Uterus (tissue), 4 donors: ENCODE results near the gene SPTBN4. TPM values are rescaled to one million over a fixed set of nuclear protein-coding genes. Genes with fewer than 3 reads are reported as not detected.

Source experiments
- DNase-seq, 2 donors: peaks; one replicate each; pipeline ENCODE4 v3.0.0-alpha.2; 2019 to 2020
- H3K27ac ChIP-seq, 2 donors: fragments of 200-600 bp; sonication (generic); 1 replicate in 1 of 2; 2 replicates in 1 of 2; pipeline ENCODE4 v1.5.1; 2016 to 2018
- H3K27me3 ChIP-seq, 2 donors: fragments of 200-600 bp; sonication (generic); one replicate each; pipeline ENCODE4 v1.5.1; 2018 to 2019; ENCODE audit warnings: control low read depth in 1 of 2
- H3K36me3 ChIP-seq, 2 donors: fragments of 200-600 bp; sonication (generic); one replicate each; pipeline ENCODE4 v1.5.1; 2019; ENCODE audit warnings: control low read depth in 1 of 2
- H3K4me1 ChIP-seq, 2 donors: fragments of 200-600 bp; sonication (generic); one replicate each; pipeline ENCODE4 v1.5.1; 2018 to 2019; ENCODE audit warnings: control low read depth in 1 of 2
- H3K4me3 ChIP-seq, 2 donors: fragments of 200-600 bp; sonication (generic); 1 replicate in 1 of 2; 2 replicates in 1 of 2; pipeline ENCODE4 v1.5.1; 2018 to 2019; ENCODE audit warnings: mild to moderate bottlenecking in 1 of 2
- H3K9me3 ChIP-seq, 2 donors: fragments of 200-600 bp; sonication (generic); one replicate each; pipeline ENCODE4 v1.5.1; 2019; ENCODE audit warnings: control low read depth in 1 of 2
- POLR2A ChIP-seq, 2 donors: fragments of 450-650 bp; IDR thresholded peaks; one replicate each; pipeline ENCODE4 v1.6.1; 2016; ENCODE audit warnings: antibody characterized with exemption in 2 of 2, mild to moderate bottlenecking in 1 of 2, moderate library complexity in 1 of 2
- intact Hi-C: fragments of 100-400 bp; cut with DNase I; formaldehyde crosslinking; loops from one replicate; pipeline ENCODE4 v1.15.1; 2023; ENCODE audit warnings: low total_unique reads
- total RNA-seq, 4 donors: library from RNA; depleted of rRNA in 3 of 4; stranded (reverse); fragments of >200 nt in 3 of 4; gene quantifications; one replicate each; pipeline versions ENCODE4 v1.1.0 to v1.2.4, GENCODE V29; 2014 to 2023
- TF ChIP-seq, protein P1 (sequence below), 4 experiments: fragments of 200-600 bp in 2 of 4; fragments of 450-650 bp in 2 of 4; sonication (generic) in 2 of 4; IDR thresholded peaks; one replicate each; pipeline ENCODE4 v1.5.1; 2016 to 2019; ENCODE audit warnings: antibody characterized with exemption in 4 of 4, mild to moderate bottlenecking in 2 of 4, moderate library complexity in 1 of 4
- donor health status: DM: yes; HTN: yes; CAD: no.

SPTBN4 gene
- total RNA-seq, 4 donors from 2014 or later = 3.1 to 7.0 (median 5.3) TPM; not detected in 1

DNA sequence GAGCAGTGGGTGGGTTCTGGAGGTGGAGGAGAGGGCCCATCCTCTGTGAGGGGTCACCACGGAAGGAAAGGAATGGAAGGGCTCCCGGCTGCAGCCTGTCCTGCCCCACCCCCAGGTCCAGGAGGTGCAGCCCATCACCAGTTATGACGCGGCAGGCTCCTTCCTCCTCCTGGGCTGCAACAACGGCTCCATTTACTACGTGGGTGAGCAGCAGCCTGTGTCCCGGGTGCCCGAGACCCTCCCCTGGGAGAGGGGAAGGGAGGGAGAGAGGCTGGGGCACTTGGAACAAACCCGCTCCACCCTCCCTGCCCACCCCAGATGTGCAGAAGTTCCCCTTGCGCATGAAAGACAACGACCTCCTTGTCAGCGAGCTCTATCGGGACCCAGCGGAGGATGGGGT lies 116.5 kb downstream of the SPTBN4 start:
- intact Hi-C loops = no loop called here
- no peak overlapping the region for H3K27ac ChIP-seq
- H3K27me3 ChIP-seq = no peaks in the 10 kb centered on the region
- H3K36me3 ChIP-seq = no peaks in the 10 kb centered on the region
- H3K9me3 ChIP-seq = no peaks in the 10 kb centered on the region
- no peaks in the 10 kb centered on the region for H3K4me1 ChIP-seq
- no peak for DNase-seq
- TF ChIP-seq, protein P1, sequence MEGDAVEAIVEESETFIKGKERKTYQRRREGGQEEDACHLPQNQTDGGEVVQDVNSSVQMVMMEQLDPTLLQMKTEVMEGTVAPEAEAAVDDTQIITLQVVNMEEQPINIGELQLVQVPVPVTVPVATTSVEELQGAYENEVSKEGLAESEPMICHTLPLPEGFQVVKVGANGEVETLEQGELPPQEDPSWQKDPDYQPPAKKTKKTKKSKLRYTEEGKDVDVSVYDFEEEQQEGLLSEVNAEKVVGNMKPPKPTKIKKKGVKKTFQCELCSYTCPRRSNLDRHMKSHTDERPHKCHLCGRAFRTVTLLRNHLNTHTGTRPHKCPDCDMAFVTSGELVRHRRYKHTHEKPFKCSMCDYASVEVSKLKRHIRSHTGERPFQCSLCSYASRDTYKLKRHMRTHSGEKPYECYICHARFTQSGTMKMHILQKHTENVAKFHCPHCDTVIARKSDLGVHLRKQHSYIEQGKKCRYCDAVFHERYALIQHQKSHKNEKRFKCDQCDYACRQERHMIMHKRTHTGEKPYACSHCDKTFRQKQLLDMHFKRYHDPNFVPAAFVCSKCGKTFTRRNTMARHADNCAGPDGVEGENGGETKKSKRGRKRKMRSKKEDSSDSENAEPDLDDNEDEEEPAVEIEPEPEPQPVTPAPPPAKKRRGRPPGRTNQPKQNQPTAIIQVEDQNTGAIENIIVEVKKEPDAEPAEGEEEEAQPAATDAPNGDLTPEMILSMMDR (IDR thresholded peaks at IDR 0.05) = no peak
- no peak for TF ChIP-seq POLR2A (IDR thresholded peaks at IDR 0.05)
- H3K4me3 ChIP-seq = no peak overlapping the region

DNA sequence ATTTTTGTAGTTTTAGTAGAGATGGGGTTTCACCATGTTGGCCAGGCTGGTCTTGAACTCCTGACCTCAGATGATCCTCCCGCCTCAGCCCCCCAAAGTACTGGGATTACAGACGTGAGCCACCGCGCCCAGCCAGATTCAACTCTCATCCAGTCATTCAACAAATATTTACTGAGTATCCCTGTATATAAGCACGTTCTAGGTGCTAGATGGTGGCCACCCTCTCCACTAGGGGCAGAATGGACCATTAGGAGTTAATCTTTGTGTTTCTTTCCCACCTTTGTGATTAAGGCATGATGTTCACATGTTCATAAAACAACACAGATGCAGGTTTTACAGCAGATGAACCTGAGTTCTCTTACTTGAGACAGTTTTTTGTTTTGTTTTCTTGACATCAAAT lies 117.2 kb downstream of the SPTBN4 start:
- DNase-seq = no peak
- intact Hi-C loops = no loop called here
- TF ChIP-seq POLR2A (IDR thresholded peaks at IDR 0.05) = no peak
- TF ChIP-seq, protein P1 (IDR thresholded peaks at IDR 0.05) = no peak
- H3K27ac ChIP-seq = no peak overlapping the region
- H3K27me3 ChIP-seq = no peaks in the 10 kb centered on the region
- no peaks in the 10 kb centered on the region for H3K4me1 ChIP-seq
- no peaks in the 10 kb centered on the region for H3K9me3 ChIP-seq
- H3K36me3 ChIP-seq = no peaks in the 10 kb centered on the region
- H3K4me3 ChIP-seq = no peak overlapping the region

DNA sequence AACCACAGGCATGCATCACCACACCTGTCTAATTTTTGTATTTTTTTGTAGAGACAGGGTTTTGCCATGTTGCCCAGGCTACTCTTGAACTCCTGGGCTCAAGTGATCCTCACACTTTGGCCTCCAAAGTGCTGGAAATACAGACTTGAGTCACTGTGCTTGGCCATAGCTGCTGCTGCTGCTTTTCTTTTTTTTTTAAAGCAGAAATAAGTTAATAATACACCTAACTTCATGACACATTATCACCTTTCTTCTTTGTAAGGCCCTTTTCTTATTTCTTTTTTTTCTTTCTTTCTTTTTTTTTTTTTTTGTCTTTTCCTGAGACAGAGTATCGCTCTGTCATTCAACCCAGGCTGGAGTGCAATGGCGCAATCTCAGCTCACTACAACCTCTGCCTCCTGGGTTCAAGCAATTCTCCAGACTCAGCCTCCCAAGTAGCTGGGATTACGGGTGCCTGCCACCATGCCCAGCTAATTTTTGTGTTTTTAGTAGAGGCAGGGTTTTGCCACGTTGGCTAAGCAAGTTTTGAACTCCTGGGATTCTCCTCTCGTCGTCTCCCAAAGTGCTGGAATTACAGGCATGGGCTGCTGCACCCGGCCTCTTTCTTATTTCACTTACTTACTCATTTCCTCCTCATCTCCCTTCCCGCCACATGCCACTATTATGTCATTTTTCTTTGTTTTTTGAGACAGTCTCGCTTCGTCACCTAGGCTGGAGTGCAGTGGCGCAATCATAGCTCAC lies 118.6 kb downstream of the SPTBN4 start:
- no peak for TF ChIP-seq POLR2A (IDR thresholded peaks at IDR 0.05)
- TF ChIP-seq, protein P1 (IDR thresholded peaks at IDR 0.05) = no peak
- Histone ChIP-seq H3K9me3 (no peaks in the 10 kb centered on the region), H3K4me3 (no peak overlapping the region), H3K27ac (no peak overlapping the region), H3K4me1 (no peaks in the 10 kb centered on the region), H3K36me3 (no peaks in the 10 kb centered on the region), H3K27me3 (no peaks in the 10 kb centered on the region)
- intact Hi-C loops = no loop called here
- DNase-seq = no peak

DNA sequence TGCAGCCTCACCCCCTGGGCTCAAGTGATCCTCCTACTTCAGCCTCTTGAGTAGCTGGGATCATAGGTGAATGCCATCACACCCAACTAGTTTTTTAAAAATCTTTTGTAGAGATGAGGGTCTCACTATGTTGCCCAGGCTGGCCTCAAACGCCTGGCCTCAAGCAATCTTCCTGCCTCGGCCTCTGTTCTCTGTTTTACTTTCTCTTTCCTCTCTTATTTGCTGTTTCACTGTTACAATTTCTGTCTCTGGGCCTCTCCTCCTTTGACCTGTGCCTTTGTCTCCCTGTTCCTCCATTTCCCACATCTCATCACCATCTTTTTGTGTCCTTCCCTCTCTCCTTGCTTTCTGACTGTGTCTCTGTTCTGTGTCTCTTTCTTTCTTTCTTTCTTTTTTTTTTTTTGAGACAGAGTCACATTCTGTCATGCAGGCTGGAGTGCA lies 119.2 kb downstream of the SPTBN4 start:
- intact Hi-C loops = no loop called here
- Histone ChIP-seq H3K36me3 (no peaks in the 10 kb centered on the region), H3K4me1 (no peaks in the 10 kb centered on the region), H3K27ac (no peak overlapping the region), H3K4me3 (no peak overlapping the region), H3K9me3 (no peaks in the 10 kb centered on the region), H3K27me3 (no peaks in the 10 kb centered on the region)
- DNase-seq = no peak
- TF ChIP-seq, protein P1 (IDR thresholded peaks at IDR 0.05) = no peak
- no peak for TF ChIP-seq POLR2A (IDR thresholded peaks at IDR 0.05)

DNA sequence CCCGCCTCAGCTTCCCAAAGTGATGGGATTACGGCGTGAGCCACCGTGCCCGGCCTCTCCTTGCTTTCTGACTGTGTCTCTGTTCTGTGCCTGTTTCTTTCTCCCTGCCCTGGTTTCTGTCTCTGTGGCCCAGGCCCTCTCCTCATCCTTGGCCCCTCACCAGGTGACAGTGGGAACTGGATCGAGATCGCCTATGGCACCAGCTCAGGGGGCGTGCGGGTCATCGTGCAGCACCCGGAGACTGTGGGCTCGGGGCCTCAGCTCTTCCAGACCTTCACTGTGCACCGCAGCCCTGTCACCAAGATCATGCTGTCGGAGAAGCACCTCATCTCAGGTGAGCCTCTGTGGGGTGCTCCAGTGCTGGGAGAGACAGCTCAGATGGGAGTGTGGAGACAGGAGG lies 119.8 kb downstream of the SPTBN4 start:
- no peak for TF ChIP-seq POLR2A (IDR thresholded peaks at IDR 0.05)
- TF ChIP-seq, protein P1 (IDR thresholded peaks at IDR 0.05) = no peak
- Histone ChIP-seq H3K4me1 (no peaks in the 10 kb centered on the region), H3K4me3 (no peak overlapping the region), H3K27ac (no peak overlapping the region), H3K9me3 (no peaks in the 10 kb centered on the region), H3K27me3 (no peaks in the 10 kb centered on the region), H3K36me3 (no peaks in the 10 kb centered on the region)
- no peak for DNase-seq
- intact Hi-C loops = no loop called here
